Measurements from ENCODE around the gene E2F1.

DNA sequence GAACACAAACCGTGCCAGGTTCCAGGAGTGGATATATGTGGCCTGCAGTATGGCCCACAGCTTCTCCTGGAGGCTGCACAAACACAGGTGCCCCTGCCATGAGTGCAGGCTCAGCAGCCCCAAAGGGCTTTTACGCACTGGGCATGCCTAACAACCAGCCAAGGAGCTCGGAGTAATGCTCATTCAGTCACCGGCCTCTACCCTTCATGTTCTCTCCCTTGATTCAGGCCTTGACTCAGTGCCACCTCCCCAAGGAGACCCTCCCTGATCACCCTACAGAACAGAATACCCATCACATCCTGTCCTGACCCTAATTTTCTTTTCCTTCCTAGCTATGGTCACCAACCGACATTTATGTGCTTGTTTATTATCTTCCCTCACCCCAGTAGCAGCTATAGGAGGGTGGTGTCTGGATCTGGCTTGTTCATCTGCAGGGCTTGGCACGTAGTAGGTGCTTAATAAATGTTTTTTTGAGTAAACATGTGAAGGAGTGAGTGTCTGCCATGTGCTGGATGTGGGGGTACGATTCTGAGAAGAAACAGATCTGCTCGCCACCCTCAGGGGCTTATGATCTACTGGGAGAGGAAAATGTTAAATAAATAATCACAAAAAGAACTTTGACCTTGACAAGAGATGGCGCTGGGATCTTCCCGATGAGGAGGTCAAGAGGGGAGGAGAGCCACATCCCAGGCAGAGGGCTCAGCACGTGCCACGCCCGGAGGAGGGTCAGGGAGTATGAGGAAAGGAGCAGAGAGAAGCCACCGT, 24.7 kb upstream of the E2F1 start:
- TF ChIP-seq, protein P1, sequence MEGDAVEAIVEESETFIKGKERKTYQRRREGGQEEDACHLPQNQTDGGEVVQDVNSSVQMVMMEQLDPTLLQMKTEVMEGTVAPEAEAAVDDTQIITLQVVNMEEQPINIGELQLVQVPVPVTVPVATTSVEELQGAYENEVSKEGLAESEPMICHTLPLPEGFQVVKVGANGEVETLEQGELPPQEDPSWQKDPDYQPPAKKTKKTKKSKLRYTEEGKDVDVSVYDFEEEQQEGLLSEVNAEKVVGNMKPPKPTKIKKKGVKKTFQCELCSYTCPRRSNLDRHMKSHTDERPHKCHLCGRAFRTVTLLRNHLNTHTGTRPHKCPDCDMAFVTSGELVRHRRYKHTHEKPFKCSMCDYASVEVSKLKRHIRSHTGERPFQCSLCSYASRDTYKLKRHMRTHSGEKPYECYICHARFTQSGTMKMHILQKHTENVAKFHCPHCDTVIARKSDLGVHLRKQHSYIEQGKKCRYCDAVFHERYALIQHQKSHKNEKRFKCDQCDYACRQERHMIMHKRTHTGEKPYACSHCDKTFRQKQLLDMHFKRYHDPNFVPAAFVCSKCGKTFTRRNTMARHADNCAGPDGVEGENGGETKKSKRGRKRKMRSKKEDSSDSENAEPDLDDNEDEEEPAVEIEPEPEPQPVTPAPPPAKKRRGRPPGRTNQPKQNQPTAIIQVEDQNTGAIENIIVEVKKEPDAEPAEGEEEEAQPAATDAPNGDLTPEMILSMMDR (IDR thresholded peaks at IDR 0.05) = no peak
- TF ChIP-seq EP300 (IDR thresholded peaks at IDR 0.05) (no peak), POLR2A (IDR thresholded peaks at IDR 0.05) (no peak)

Data from ovary (tissue), 3 donors.